ENCODE data around the gene IFT27.

Gene IFT27

DNA sequence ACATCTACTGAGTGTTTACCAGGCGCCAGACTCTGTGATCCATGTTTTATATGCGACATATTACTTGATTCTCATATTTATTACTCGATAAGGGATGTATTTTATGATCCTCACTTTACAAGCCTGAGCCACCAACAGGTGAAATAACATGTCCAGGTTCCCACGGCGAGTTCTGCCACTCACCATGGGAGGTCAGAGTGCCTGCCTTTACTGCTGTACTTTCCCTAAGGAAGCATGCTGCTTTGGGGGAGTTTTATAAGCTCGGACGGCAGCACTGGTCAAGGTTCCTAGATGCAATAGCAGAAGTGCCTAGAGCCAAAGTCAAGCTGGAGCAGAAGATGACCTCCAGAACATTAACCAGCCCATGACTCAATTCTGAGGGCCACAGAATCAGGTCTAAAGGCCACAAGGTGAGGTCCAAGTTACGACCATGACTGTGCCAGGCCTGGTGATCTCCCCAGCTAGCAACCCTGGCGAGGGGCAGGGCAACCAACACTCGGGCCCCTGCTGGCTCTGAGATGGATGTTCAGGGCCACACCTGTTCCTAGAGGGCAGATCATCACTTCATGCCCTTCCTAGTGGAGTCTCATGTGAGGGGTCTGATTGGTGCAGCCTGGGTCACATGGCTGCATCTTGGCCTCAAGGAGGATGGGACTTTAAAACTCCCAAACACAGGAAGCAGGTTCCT lies 14.2 kb downstream of the IFT27 start:
- TF ChIP-seq, protein P1, sequence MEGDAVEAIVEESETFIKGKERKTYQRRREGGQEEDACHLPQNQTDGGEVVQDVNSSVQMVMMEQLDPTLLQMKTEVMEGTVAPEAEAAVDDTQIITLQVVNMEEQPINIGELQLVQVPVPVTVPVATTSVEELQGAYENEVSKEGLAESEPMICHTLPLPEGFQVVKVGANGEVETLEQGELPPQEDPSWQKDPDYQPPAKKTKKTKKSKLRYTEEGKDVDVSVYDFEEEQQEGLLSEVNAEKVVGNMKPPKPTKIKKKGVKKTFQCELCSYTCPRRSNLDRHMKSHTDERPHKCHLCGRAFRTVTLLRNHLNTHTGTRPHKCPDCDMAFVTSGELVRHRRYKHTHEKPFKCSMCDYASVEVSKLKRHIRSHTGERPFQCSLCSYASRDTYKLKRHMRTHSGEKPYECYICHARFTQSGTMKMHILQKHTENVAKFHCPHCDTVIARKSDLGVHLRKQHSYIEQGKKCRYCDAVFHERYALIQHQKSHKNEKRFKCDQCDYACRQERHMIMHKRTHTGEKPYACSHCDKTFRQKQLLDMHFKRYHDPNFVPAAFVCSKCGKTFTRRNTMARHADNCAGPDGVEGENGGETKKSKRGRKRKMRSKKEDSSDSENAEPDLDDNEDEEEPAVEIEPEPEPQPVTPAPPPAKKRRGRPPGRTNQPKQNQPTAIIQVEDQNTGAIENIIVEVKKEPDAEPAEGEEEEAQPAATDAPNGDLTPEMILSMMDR (IDR thresholded peaks at IDR 0.05), result no peak
- DNase-seq (ENCODE audit: low spot score), result peak; percentile 40
- H3K27ac ChIP-seq, result no peak overlapping the region
- no peak overlapping the region for H3K4me3 ChIP-seq

DNA sequence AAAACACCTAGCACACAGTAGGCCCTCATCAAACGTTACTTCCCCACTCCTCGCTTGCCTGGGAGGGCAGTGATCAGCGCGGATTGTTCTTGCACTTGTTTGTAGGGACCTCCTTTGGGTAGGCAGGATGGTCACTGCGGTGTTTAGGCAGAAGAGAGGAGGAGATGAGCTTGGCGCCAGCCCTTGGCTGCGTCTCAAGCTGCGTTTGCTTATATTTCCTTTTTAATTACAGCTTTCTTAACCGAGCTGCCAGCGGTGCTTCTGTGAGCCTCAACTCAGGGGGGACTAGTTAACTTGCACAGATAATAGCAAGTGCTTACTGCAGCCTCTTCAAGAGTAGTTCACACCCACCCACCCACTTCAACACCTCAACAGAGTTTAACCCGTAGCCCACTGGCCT lies 15.1 kb downstream of the IFT27 start:
- no peak overlapping the region for H3K27ac ChIP-seq
- peak; percentile 24 for DNase-seq (ENCODE audit: low spot score)

DNA sequence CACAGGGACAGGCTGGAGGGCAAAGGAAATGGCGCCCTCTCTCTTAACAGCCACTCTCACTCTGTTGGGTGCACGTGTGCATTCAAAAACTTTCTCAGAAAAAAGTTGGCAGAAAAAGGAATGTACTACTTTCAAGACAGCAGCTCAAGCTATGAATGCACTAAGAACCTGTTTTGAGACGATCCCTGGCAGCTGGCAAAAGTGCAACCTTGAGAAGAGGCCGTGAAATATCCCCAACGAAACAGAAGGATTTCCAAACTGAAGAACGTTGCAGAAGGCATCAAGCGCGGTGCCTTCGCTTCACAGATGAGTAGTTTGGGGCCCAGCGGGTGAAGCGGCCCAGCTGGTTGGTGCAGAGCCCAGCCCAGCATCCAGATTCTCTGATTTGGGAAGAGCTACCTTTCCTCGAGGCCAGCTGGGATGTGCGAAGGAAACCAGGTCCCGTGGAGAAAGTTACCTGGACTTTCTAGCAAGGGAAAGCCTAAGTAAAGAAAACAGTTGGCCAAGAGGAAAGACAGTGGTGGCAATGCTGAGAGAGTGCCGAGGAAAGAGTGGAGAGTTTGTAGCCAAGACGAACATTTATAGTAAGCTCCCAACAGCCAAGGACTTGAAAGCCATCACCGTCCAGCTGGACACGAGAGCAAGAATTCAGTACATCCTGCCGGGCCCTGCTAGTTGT lies 16.3 kb downstream of the IFT27 start:
- no peak overlapping the region for H3K4me3 ChIP-seq
- peak; percentile 49 for DNase-seq (ENCODE audit: low spot score)
- TF ChIP-seq, protein P1 (IDR thresholded peaks at IDR 0.05), result no peak
- no peak overlapping the region for H3K27ac ChIP-seq

More for the DNA sequence above, 15.1 kb downstream of the IFT27 start:
- H3K4me3 ChIP-seq, result no peak overlapping the region
- TF ChIP-seq, protein P1 (IDR thresholded peaks at IDR 0.05), result no peak

DNA sequence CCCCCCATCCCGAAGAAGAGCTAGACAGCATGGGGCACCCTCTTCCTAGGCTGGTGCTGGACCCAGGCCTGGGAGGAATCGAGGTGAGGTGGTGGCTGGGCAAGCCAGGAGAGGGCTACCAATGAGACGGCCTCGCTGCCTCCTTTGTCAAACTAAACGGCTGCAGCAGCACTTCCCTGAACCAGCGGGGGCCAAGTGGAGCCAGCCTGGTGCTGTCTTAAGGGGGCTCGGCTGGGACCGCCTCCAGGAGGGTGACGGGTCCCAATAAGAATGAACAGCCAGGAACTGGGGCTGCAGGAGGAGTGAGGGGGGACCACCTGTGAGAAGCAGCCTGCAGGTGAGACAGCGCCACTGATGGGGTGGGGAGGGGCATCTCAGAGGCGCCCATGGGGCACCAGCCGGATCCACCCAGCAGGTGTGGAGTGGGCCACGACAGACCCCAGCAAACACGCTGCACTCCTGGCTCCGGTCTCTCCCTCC lies 17.1 kb downstream of the IFT27 start:
- no peak overlapping the region for H3K27ac ChIP-seq
- peak; percentile 50 for DNase-seq (ENCODE audit: low spot score)
- H3K4me3 ChIP-seq, result no peak overlapping the region
- TF ChIP-seq, protein P1 (IDR thresholded peaks at IDR 0.05), result no peak

DNA sequence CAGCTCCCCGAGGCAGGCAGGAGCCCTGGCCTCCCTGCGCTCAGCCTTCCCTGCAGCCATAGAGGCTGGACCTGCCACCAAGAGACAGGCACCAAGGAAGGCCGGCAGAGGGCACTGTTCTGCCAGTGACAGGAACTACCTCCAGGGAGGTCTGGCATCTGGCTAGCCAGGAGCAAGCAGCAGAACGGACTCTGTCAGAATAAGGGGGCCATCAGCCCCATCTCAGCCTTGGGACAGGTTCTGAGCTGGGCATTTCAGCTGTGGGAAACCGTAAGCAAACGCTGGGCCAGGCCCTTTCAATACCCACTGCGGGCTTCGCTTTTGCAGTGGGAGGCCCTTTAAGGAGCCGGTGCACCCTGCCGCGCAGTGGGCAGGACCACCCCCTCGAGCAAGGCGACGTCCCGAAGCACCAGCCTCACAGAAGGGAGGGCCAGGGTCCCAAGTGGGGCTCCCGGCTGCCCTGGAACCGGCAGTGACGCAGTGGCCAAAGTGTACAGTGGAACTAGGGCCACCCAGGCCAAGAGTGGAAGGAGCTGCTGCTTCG lies 18.2 kb downstream of the IFT27 start:
- peak; percentile 73 for DNase-seq (ENCODE audit: low spot score)
- TF ChIP-seq, protein P1 (IDR thresholded peaks at IDR 0.05), result peak; percentile 65
- no peak overlapping the region for H3K27ac ChIP-seq

DNA sequence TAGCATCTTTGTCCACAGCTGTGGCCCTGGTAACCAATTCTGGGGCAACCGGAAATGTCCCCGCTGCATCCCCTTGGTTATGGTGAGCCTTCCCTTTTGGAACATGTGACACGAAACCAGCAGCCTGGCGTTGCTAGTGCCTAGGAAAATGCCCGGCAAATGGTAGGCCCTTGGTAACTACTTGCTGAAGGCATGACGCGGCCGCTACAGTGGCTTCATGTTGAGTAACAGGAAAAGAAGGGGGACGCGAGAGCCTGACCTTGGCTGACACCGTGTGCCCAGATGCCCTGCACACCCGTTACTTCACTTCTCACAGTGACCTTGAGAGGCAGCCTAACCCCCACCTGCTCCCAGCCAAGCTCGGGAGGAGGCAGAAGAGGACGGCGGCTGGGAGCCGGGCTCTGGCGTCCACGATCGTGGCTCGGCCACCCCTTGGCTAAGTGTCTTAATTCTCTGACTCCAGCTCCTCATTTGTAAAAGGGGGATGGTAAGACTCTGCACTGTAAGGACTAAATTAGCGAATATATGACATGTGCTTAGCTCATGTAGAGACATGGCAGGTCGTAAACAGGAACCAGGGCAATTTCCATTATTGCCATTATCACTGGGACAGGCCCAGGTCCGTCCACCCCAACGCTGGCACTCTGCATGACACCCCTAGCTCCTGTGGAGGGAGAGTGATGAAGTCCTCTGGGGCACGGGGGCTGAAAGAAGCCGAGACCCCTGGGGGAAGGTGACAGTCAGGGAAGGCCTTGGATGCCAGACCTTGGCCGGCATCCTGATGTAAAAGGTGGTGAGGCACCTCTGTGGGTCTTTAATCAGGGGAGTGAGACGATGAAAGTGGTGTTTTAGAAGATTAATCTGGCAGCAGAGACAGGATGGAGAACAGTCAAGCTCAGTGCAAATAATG lies 18.9 kb downstream of the IFT27 start:
- peak; percentile 64 for DNase-seq (ENCODE audit: low spot score)

More for the DNA sequence above, 18.2 kb downstream of the IFT27 start:
- H3K4me3 ChIP-seq, result no peak overlapping the region

More for the DNA sequence above, 18.9 kb downstream of the IFT27 start:
- Histone ChIP-seq H3K27ac (no peak overlapping the region), H3K4me3 (no peak overlapping the region)
- TF ChIP-seq, protein P1 (IDR thresholded peaks at IDR 0.05), result no peak

All from coronary artery (tissue), 2 donors.